Gastroesophageal sphincter (tissue), 3 donors: Measurements from ENCODE around the gene SKIC8.
"Not testable (repeated sequence)": the region's sequence is repeated elsewhere in the genome, so short reads cannot be mapped to it uniquely, and the experiment has no call there.

Source experiments
- EP300 ChIP-seq: sonication (generic); formaldehyde crosslinking; IDR thresholded peaks from one replicate; pipeline ENCODE4 v1.6.1; 2017; ENCODE audit warnings: antibody characterized with exemption, mild to moderate bottlenecking
- POLR2A ChIP-seq, 2 donors: fragments of 450-650 bp; IDR thresholded peaks; one replicate each; pipeline ENCODE4 v1.6.1; 2017; ENCODE audit warnings: antibody characterized with exemption in 2 of 2, mild to moderate bottlenecking in 2 of 2, moderate library complexity in 1 of 2
- POLR2AphosphoS5 ChIP-seq: sonication (generic); formaldehyde crosslinking; IDR thresholded peaks from one replicate; pipeline ENCODE4 v1.6.1; 2017; ENCODE audit warnings: antibody characterized with exemption
- TF ChIP-seq, protein P1 (sequence below), 4 experiments: fragments of 200-600 bp in 2 of 4; fragments of 450-650 bp in 2 of 4; sonication (generic) in 1 of 4; IDR thresholded peaks; one replicate each; pipeline ENCODE4 v1.5.1; 2017 to 2019; ENCODE audit warnings: antibody characterized with exemption in 4 of 4, mild to moderate bottlenecking in 2 of 4, moderate library complexity in 2 of 4

DNA sequence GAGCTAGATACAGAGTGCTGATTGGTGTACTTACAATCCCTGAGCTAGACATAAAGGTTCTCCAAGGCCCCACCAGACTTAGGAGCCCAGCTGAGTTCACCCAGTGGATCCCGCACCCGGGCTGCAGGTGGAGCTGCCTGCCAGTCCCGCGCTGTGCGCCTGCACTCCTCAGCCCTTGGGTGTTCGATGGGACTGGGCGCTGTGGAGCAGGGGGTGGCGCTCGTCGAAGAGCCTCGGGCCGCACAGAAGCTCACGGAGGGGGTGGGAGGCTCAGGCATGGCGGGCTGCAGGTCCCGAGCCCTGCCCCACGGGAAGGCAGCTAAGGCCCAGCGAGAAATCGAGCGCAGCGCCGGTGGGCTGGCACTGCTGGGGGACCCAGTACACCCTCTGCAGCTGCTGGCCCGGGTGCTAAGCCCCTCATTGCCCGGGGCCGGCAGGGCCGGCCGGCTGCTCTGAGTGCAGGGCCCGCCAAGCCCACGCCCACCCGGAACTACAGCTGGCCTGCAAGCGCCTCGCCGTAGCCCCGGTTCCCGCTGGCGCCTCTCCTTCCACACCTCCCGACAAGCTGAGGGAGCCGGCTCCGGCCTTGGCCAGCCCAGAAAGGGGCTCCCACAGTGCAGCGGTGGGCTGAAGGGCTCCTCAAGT is 53.3 kb downstream of the SKIC8 start:
- TF ChIP-seq, protein P1, sequence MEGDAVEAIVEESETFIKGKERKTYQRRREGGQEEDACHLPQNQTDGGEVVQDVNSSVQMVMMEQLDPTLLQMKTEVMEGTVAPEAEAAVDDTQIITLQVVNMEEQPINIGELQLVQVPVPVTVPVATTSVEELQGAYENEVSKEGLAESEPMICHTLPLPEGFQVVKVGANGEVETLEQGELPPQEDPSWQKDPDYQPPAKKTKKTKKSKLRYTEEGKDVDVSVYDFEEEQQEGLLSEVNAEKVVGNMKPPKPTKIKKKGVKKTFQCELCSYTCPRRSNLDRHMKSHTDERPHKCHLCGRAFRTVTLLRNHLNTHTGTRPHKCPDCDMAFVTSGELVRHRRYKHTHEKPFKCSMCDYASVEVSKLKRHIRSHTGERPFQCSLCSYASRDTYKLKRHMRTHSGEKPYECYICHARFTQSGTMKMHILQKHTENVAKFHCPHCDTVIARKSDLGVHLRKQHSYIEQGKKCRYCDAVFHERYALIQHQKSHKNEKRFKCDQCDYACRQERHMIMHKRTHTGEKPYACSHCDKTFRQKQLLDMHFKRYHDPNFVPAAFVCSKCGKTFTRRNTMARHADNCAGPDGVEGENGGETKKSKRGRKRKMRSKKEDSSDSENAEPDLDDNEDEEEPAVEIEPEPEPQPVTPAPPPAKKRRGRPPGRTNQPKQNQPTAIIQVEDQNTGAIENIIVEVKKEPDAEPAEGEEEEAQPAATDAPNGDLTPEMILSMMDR (IDR thresholded peaks at IDR 0.05): not testable (repeated sequence)
- not testable (repeated sequence) for TF ChIP-seq POLR2A (IDR thresholded peaks at IDR 0.05); POLR2AphosphoS5; EP300
